Vagina (tissue), 2 donors: ENCODE data around the gene PTGIS. TPM values are rescaled to one million over a fixed set of nuclear protein-coding genes. Genes with fewer than 3 reads are reported as not detected.

Source experiments
- DNase-seq, 2 donors: peaks; one replicate each; pipeline ENCODE4 v3.0.0-alpha.2; 2017; ENCODE audit errors: extremely low spot score in 2 of 2
- H3K27ac ChIP-seq: fragments of 200-600 bp; sonication (generic); one replicate; pipeline ENCODE4 v1.5.1; 2019
- H3K27me3 ChIP-seq: fragments of 200-600 bp; sonication (generic); one replicate; pipeline ENCODE4 v1.5.1; 2019
- H3K36me3 ChIP-seq, 2 donors: fragments of 200-600 bp; sonication (generic); one replicate each; pipeline ENCODE4 v1.5.1; 2017 to 2019
- H3K4me1 ChIP-seq: fragments of 200-600 bp; sonication (generic); one replicate; pipeline ENCODE4 v1.5.1; 2019
- H3K4me3 ChIP-seq, 2 donors: fragments of 200-600 bp; sonication (generic); 1 replicate in 1 of 2; 2 replicates in 1 of 2; pipeline ENCODE4 v1.5.1; 2016 to 2019
- H3K9me3 ChIP-seq: fragments of 200-600 bp; sonication (generic); one replicate; pipeline ENCODE4 v1.5.1; 2019
- CTCF ChIP-seq, 3 experiments: fragments of 450-650 bp in 2 of 3; fragments of 200-600 bp in 1 of 3; sonication (generic) in 1 of 3; IDR thresholded peaks; one replicate each; pipeline ENCODE4 v1.5.1; 2017 to 2019; ENCODE audit warnings: antibody characterized with exemption in 3 of 3, mild to moderate bottlenecking in 2 of 3, moderate library complexity in 2 of 3
- POLR2A ChIP-seq, 2 donors: fragments of 450-650 bp; IDR thresholded peaks; one replicate each; pipeline ENCODE4 v1.6.1; 2017; ENCODE audit warnings: antibody characterized with exemption in 2 of 2, mild to moderate bottlenecking in 2 of 2, moderate library complexity in 2 of 2
- POLR2AphosphoS5 ChIP-seq, 2 donors: sonication (generic); formaldehyde crosslinking; IDR thresholded peaks; one replicate each; pipeline ENCODE4 v1.9.0; 2017; ENCODE audit warnings: antibody characterized with exemption in 2 of 2, mild to moderate bottlenecking in 2 of 2, low read depth in 1 of 2; ENCODE audit not compliant: insufficient read depth in 1 of 2
- intact Hi-C: fragments of 100-400 bp; cut with DNase I; formaldehyde crosslinking; loops from one replicate; pipeline ENCODE4 v1.15.1; 2023
- total RNA-seq: library from RNA; depleted of rRNA; stranded (reverse); fragments of >200 nt; gene quantifications from one replicate; pipeline ENCODE4 v1.2.3, GENCODE V29; 2016

The PTGIS gene
- total RNA-seq, 1 donor from 2014 or later: 51.1 TPM

GRCh38 chr20:49517805-49518100, 50.2 kb downstream of the PTGIS start:
- intact Hi-C loops: no loop called here
- Histone ChIP-seq H3K9me3 (no peaks in the 10 kb centered on the region), H3K27me3 (no peaks in the 10 kb centered on the region), H3K36me3 (no peaks in the 10 kb centered on the region), H3K4me3 (no peak overlapping the region), H3K27ac (no peak overlapping the region), H3K4me1 (no peaks in the 10 kb centered on the region)
- DNase-seq: no peak
- TF ChIP-seq POLR2AphosphoS5 (IDR thresholded peaks at IDR 0.05; ENCODE audit: insufficient read depth in 1 of 2, low read depth in 1 of 2) (no peak), CTCF (IDR thresholded peaks at IDR 0.05) (no peak), POLR2A (IDR thresholded peaks at IDR 0.05) (no peak)

GRCh38 chr20:49516916-49517804, 50.8 kb downstream of the PTGIS start:
- Histone ChIP-seq H3K4me3 (no peak overlapping the region), H3K9me3 (no peaks in the 10 kb centered on the region), H3K36me3 (no peaks in the 10 kb centered on the region), H3K27ac (no peak overlapping the region), H3K4me1 (no peaks in the 10 kb centered on the region), H3K27me3 (no peaks in the 10 kb centered on the region)
- DNase-seq: no peak
- intact Hi-C loops: no loop called here
- TF ChIP-seq POLR2AphosphoS5 (IDR thresholded peaks at IDR 0.05; ENCODE audit: insufficient read depth in 1 of 2, low read depth in 1 of 2): no peak
- TF ChIP-seq POLR2A (IDR thresholded peaks at IDR 0.05): no peak
- no peak for TF ChIP-seq CTCF (IDR thresholded peaks at IDR 0.05)

- intact Hi-C loops: no loop called here
- H3K4me1 ChIP-seq: no peaks in the 10 kb centered on the region
- TF ChIP-seq CTCF (IDR thresholded peaks at IDR 0.05) (no peak), POLR2AphosphoS5 (IDR thresholded peaks at IDR 0.05; ENCODE audit: insufficient read depth in 1 of 2, low read depth in 1 of 2) (no peak), POLR2A (IDR thresholded peaks at IDR 0.05) (no peak)
These were observed 52.4 kb downstream of the PTGIS start for GRCh38 chr20:49515586-49515985.

GRCh38 chr20:49513517-49513916, 54.4 kb downstream of the PTGIS start:
- no peaks in the 10 kb centered on the region for H3K27me3 ChIP-seq

More at GRCh38 chr20:49515586-49515985, 52.4 kb downstream of the PTGIS start:
- no peaks in the 10 kb centered on the region for H3K36me3 ChIP-seq
- no peak overlapping the region for H3K4me3 ChIP-seq
- H3K9me3 ChIP-seq: no peaks in the 10 kb centered on the region
- H3K27me3 ChIP-seq: no peaks in the 10 kb centered on the region
- no peak for DNase-seq
- H3K27ac ChIP-seq: no peak overlapping the region

More at GRCh38 chr20:49513517-49513916, 54.4 kb downstream of the PTGIS start:
- no peak for DNase-seq
- no peak overlapping the region for H3K4me3 ChIP-seq
- intact Hi-C loops: no loop called here
- no peaks in the 10 kb centered on the region for H3K9me3 ChIP-seq
- TF ChIP-seq POLR2AphosphoS5 (IDR thresholded peaks at IDR 0.05; ENCODE audit: insufficient read depth in 1 of 2, low read depth in 1 of 2): no peak
- no peak for TF ChIP-seq POLR2A (IDR thresholded peaks at IDR 0.05)
- no peak for TF ChIP-seq CTCF (IDR thresholded peaks at IDR 0.05)
- H3K27ac ChIP-seq: no peak overlapping the region
- H3K4me1 ChIP-seq: peaks cover 13% of the 10 kb centered on the region
- H3K36me3 ChIP-seq: no peaks in the 10 kb centered on the region
